AG20443 (cell line): ENCODE results near the gene HSH2D.
"Not testable (repeated sequence)": the region's sequence is repeated elsewhere in the genome, so short reads cannot be mapped to it uniquely, and the experiment has no call there.

Experiments used
- DNase-seq: peaks from one replicate; pipeline ENCODE4 v3.0.0; 2012; ENCODE audit warnings: low spot score, mixed read lengths

Gene HSH2D, protein sequence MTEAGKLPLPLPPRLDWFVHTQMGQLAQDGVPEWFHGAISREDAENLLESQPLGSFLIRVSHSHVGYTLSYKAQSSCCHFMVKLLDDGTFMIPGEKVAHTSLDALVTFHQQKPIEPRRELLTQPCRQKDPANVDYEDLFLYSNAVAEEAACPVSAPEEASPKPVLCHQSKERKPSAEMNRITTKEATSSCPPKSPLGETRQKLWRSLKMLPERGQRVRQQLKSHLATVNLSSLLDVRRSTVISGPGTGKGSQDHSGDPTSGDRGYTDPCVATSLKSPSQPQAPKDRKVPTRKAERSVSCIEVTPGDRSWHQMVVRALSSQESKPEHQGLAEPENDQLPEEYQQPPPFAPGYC

DNA sequence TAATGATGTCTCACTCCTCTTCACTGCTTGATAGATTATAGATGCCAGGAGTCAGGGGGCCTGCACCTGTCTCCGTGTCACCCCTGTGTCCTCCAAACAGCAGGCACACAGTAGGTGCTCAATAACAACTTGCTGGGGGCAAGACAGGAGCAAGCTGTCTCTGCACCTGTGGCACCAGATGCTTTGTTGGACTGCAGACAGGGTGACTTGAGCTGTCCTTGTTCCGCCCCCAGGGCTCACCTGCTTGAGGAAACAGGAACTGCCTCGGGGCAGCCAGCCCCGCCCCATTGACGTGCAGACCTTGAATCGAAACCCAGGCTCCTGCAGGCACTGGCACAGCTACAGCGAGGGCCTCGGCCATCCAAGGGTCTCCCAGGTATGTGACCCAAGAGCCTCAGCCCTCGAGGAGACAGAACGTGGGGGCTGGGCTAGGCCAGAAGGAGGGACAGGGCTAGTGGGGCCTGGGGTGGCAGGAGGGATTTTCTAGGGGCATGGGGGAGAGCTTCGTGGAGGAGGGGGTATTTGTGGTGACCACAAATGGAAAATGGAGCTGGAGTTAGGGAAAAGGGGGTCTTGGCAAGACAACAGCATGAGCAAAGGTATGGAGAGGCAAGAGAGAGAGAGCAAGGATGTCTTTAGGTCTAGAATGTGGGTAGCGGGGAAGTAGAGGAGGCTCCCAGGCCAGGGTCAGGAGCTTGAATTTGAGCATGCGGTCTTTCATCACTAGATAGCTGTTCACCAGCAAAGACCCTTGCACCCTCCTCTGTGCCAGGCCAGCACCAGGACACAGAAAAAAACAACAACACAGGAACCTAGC, at the start of gene HSH2D:
Gene HSH2D, plus strand, starts transcription at position 287 of the 817 bp plus-strand sequence. CDS start 5,066 bp downstream, outside the sequence.
- no peak for DNase-seq

DNA sequence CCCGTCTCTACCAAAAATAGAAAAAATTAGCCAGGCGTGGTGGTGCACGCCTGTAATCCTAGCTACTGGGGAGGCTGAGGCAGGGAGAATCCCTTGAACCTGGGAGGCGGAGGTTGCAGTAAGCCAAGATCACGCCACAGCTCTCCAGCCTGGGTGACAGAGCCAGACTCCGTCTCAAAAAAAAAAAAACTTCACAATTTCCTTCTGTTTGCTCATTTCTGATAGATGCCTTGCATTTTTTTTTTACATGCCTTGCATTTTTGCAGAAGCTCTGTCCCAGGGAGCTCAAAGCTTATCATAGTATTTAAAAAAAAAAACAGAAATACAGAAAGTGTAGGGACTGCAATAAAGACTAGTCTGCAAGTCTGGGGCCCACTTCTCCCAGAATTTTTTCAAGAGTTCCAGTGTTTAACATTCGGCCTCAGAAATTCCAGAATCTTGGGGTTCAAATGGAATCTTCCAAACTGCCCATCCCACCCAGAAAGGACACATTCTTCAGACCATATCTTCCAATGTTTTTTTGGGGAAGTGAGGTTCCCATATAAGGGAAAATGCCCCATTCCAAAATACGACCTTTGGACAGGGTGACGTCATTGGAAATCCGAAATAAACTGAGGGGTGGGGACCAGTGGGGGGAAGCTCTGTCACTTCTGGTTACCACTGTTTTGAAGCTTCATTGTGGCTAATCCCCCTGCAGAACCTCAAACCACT, 49.0 kb upstream of the HSH2D start:
- no peak for DNase-seq

DNA sequence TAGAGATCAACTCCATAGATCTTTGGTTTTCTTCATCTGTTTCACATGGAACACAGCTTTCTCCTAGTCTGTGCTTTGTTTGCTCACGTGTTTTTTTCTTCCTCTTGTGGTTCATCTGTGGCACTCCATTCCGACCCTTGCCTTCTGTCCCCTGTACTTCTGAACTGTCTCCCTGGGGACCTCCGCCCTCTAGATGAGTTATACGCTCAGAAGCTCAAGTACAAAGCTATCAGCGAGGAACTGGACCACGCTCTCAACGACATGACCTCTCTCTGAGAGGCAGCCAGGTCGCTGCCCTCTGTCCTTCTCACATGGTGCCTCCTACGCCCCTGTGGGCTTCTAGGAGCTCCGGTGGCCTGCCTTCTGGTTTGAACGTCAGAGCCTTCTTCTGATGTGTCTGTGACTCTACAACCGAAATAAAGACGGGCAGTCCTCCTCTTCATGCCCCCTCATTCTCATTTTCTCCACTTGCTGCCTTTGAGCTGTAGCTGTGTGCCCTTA, 48.4 kb upstream of the HSH2D start:
- DNase-seq = no peak

DNA sequence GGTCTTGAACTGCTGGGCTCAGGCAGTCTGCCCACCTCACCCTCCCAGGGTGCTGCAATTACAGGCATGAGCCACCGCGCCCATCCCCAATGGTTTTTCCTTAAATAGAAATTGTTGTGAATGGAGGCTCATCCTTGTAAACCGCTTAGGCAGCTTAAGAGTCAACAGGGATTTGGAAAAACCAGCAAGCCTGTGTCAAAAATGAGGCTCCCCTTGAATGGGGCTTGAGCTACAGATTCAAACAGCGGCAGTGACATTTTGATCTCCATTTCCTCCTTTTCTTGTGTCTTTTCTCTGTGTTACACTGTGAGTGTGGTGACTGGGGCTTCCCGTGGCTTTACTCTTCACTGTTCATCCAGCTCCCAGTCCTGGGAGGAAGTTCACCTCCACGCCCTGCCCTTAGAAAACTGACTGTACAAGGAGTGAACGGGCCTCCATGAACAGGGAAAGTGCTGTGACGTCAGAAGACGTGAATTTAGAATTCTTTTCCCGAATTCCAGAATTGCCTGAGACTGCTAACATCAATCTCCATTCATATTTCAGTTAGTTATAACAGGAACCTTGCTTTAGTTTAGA, 47.1 kb upstream of the HSH2D start:
- no peak for DNase-seq

DNA sequence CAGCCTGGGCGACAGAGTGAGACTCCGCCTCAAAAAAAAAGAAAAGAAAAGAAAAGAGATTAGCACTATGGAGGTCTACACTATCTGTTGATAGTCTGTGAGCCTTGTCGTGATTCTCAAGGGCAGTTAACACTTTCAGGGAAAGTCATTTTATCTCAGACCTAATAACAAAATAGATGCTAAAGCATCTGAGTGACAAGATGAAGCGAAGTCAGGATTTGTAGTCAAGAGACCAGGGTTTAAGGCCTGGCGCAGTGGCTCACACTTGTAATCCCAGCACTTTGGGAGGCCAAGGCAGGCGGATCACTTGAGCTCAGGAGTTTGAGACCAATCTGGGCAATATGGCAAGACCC, 45.1 kb upstream of the HSH2D start:
- DNase-seq = no peak

DNA sequence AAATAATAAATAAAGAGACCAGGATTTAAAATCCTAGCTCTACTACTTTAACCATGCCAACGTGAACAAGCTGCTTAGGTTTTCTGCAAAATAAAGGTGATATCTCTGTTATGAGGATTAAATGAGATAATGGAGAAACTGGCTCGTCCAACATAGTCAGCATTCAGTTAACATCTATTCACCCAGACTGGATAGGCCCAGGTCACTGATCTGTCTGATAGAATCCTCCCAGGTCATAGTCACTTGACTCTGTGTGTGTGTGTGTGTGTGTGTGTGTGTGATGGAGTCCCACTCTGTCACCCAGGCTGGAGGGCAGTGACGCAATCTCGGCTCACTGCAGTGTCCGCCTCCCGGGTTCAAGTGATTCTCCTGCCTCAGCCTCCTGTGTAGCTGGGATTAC, 44.7 kb upstream of the HSH2D start:
- DNase-seq = no peak

DNA sequence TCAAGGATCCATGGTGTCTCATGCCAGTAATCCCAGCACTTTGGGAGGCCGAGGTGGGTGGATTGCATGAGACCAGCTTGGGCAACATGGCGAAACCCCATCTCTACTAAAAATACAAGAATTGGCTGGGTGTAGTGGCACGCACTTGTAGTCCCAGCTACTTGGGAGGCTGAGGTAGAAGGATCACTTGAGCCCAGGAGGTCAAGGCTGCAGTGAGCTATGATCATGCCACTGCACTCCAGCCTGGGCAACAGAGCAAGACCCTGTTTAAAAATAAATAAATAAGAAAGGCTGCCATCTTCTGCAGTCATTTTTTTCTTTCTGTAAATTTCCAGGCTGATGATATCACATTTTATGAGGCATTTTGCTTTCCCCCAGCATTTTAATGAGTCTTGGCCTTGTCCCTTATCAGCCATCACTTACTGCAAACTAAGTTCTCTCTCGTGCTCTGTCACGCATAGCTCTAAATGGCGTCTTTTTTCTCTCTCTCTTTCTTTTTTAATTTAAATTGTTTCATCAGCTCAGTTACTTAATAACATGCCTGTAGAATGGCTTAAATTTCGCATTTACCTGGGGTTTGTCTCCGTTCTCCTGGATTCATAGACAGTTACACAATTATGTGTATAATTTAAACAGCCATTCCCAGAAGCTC, 44.0 kb upstream of the HSH2D start:
- not testable (repeated sequence) for DNase-seq

DNA sequence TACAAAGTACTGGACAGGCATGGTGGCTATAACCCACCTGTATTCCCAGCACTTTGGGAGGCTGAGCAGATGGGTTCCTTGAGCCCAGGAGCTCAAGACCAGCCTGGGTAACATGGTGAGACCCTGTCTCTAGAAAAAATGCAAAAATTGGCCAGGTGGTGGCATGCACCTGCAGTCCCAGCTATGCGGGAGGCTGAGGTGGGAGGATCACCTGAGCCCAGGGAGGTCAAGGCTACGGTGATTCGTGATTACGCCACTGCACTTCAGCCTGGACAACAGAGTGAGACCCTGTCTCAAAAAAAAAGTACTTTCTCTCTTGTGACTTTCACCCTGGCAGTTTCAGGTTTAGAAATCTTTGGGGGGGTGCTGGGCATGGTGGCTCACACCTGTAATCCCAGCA, 43.0 kb upstream of the HSH2D start:
- no peak for DNase-seq

DNA sequence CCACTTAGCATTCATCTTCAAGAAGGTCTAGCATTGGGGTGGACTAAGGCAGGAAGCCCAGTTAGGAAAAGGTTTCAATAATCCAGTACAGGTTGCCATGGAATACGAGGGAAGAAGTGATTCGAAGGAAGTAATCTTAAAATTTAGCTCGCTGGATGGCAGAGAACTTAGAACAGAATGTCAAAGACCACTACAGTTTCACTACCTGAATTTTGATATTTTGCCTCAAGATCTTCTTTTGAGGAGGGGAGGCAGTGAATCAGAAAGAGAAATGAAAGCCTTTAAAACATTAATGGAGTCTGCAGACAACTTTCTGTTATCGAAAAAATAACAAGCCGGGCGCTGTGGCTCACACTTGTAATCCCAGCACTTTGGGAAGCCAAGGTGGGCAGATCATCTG, 38.8 kb upstream of the HSH2D start:
- no peak for DNase-seq

DNA sequence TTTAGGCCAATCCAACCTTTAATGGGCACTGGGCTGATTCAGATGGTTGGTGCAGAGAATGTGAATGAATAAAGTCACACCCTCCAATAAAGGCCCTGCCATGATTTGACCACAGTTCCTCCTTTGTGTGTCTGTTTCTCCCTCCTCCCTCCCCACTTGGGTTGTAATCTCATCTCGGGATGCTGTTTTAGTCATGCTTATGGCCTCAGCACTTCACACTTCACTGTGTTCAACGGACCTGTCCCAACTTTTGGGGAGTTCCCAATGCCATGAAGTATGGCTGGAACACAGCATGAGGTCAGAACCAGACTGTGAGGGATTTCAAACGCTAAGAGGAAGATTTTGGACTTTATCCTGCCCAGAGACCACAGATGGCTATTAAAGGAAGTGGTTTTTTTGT, 37.4 kb upstream of the HSH2D start:
- peak; percentile 38 for DNase-seq

DNA sequence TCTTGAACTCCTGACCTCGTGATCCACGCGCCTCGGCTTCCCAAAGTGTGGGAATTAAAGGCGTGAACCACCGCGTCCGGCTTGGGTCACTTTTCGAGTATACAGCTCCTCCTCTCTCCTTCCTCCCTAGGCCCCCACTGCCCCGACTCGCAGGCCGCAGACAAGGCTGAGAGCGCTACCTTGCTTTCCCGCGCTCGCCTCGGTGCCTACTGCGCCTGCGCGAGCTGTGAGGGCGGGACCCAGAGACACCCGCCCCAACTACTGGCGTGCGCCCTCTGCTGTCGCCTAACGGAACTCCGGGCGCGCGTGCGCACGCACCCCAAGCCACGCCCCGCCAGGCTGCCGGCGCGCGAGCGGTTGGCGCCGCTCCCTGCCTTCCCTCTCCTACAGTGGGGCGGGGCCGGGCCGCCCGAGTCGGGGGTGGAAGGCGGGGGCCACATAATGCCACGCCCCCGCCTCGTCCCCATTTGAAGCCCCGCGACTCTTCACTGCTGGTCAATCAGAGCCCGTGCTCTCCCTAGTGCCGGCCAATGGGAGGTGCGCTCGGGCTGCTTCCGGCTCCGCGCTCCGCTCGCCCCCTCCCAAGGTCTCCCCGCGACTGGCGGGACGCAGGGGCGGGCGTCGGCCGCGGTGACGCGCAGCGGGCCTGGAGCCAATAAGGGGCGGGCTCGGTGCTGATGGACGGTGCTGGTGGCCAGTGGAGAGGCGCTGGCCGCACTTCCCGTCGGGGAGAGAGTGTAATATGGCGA, 32.2 kb upstream of the HSH2D start, which contains the start of gene RAB8A:
Gene RAB8A, plus strand, starts transcription at position 730 of the 749 bp plus-strand sequence. Its CDS starts 13 bp downstream, at position 743.
- peak; percentile 99 for DNase-seq

DNA sequence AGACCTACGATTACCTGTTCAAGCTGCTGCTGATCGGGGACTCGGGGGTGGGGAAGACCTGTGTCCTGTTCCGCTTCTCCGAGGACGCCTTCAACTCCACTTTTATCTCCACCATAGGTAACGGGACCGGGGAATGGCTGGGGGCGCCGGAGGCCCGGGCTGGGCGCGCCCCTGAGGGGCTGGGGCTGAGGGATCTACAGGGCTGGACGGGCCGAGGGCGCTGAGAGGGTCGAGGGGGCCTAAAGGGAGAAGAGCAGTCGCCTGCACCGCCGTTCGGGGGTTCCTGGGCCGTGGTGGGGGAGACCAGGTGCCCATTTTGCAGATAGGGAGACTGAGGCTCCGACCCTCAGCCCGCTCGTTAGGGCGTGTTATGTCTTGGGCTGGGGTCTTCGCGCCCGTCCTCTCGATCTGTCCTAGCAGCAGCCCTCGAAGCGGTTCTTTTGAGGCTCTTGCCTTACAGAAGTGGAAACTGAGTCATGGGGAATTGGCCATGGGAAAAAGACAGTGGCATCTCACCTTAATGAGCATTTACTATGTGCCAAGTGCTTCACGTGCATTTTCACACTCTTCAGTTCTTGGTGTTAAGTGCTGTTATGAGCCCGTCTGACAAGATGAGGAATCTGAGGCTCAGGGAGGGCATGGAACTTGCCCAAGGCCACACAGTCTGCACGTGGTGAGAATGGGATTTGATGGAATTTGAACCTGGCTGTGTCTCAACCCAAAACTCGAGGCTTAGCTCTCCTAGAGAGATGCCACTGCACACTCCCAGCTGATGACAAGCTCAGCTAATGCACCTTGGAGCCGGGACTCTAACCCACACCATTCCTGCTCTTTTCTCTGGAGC, 31.4 kb upstream of the HSH2D start:
- peak; percentile 35 for DNase-seq

DNA sequence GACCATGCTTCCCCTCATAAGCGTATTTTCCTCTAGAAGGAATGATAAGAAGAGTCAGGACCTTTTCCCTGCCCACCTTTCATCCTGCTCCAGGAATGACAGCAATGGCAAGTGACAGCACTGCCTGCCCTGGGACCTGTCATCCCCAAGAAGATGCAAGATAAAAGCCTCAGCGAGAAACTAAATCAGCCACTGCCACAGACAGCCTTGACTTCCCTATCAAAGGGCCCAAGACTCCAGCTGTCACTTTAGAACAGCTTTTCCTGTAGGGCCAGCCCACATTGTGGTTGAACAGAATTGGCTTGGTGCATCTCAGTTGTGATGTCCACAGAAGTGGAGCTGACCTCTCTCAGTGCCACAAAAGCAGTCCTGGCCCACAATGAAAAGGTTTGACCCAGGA, 30.7 kb upstream of the HSH2D start:
- DNase-seq = no peak

DNA sequence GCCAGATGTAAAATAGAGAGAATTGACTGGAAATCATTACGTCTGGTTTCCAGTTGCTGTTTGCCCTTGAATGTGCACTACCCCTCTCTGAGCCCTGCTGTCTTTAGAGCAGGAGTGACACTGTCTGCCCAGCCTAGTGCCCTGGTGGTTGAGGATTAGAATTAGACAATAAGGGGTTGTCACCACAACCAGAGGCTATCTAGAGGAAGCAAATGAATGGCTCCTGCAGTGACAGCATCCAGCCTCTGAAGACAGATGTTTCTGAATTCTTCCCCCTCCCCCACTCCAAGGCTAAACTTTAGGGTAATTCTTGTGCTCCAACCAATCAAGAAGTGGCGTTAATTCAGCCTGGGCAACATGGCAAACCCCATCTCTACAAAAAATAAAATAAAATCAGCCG, 29.8 kb upstream of the HSH2D start:
- DNase-seq = no peak

DNA sequence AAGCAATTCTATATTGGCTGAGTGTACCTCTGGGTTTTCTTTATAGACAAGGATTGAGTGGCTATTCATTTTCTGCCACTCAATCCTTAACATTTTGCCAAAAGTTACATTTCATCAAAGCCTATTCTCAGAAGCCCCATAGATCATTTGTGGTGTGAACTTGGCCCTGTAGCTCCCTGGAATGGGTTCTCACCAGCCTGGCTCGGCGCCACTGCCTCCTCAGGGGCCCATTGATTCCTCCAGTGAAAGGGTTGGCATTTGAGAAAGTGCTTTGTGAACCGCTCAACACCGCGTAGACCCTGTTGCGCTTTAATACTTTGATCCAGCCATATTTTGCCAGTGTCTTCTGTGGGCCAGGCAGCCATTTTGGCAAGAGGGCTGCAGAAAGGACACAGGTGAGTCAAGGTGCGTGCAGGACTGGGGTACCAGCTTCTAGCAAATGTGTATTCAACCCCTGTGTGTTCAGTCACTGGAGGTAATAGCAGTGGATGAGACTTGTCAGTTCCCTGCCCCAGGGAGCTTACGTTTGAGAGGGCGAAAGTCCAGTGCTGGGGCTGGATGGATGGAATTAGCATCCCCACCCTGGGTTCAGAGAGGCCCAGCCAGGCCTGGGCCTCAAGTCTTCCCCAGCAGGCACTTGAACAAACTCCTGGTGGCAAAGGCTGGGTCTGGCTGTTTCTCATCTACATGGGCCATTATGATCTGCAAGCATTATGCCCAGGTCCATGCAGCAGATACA, 28.0 kb upstream of the HSH2D start:
- no peak for DNase-seq

DNA sequence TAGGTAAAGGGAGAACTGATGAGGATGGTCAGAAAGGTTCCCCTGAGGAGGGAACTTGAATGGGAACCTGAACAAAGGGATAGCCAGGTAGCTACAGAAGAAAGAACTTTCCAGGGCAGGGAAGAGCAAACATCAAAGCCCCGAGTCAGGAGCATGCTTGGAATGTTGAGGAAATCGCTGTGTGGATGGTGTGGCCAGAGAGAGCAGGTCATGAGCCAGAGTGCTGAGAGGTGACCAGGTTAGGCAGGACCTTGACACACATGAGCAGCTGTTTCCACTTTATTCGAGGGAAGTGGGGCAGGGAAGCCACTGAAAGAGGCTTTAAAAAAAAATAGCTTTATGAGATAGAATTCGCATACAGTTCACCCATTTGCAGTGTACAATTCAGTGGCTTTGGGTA, 27.4 kb upstream of the HSH2D start:
- no peak for DNase-seq

DNA sequence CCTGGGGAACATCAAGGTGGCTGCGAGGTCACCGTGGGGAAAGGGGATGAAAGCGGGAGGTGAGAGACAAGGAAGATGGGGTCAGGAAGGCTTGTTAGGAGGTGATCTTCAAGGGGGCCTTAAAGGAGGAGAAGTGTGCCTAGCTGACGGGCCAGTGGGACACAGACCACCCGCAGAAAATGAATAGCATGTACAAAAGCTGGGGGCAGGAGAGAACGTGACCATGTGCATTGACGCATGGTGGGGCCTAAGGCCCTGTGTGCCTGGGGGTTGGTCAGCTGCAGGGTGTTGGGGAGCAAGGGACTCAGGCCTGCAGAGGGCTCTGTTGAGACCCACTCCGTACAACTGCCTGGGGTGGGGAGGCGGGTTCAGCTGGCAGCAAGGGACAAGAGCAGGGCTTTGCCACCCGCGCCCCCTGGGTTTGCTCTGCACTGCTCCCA, 25.9 kb upstream of the HSH2D start:
- DNase-seq = no peak

DNA sequence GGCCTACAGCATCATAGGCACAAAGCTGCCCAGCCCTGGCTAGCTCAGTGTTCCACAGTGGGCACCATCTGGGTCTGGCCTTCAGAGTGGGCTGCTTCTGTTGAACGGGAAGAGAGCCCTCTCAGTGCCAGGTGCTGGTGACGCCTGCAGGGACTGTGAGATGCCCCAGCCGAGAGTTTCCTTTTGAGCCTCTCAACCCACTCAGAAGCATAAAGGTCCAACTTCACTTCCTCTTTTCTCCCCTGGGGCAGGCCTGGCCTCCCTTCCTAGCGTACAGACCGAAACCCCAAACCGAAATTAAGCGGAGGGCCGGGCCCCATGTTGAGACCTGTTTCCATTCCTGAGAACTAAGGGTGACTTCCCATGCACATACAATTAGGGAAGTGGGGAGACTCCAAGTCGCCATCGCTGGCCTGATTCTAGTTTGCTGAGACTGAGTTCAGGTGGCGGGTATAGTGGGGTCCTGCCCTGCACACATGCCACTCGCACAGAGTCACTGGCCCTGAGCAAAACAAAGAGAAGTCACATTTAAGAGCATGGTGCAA, 24.9 kb upstream of the HSH2D start:
- DNase-seq = no peak
